ENCODE results near the gene CHCHD4.
"Not testable (repeated sequence)": the region's sequence is repeated elsewhere in the genome, so short reads cannot be mapped to it uniquely, and the experiment has no call there.

The CHCHD4 gene

DNA sequence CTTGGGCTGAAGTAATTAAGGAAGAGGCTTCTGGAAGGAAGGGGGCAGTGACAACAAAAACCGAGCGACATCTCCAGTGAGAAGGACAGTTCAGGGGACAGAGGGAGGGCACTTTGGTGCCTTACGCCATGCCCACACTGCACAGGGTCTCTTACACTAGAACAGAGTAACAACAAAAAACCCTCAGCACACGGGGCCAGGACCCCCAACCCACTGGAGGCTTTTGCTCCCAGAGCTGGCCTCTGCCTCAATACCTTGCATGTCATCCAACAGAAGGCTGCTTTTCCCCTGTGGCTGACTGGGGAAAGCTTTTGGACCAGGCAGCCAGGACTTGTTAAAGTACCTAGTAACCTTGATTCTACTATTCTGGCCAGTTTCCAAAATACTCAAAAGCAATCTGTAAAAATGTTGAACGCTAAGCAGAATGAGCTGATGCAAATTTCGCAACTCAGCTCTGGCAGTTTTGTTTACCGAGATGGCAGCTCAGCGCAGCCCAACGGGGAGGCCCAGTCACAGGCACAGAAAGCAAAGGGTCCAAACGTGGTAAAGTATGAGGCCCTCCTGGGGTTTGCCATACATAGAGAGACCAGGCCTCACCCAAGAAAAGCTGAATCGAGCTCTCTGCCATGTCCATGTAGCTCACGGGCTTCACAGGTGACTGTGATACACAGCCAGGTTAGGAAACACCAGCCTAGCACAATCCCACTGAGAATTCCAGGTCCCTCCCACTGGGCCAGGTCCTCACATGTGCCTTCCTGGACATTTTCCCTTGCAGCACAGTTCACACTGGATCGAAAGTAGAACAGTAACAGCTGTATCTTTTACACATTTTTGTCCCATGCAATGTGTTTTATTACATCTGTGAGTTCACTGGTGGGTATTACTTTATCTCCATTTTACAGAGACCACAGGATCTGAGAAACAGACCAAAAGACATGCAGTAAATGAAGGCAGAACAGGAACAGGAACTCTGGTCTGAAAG, 6.0 kb downstream of the CHCHD4 start:
- DNase-seq = no peak

GRCh38 chr3:14117468-14118399, 6.9 kb downstream of the CHCHD4 start:
- no peak for DNase-seq

DNA sequence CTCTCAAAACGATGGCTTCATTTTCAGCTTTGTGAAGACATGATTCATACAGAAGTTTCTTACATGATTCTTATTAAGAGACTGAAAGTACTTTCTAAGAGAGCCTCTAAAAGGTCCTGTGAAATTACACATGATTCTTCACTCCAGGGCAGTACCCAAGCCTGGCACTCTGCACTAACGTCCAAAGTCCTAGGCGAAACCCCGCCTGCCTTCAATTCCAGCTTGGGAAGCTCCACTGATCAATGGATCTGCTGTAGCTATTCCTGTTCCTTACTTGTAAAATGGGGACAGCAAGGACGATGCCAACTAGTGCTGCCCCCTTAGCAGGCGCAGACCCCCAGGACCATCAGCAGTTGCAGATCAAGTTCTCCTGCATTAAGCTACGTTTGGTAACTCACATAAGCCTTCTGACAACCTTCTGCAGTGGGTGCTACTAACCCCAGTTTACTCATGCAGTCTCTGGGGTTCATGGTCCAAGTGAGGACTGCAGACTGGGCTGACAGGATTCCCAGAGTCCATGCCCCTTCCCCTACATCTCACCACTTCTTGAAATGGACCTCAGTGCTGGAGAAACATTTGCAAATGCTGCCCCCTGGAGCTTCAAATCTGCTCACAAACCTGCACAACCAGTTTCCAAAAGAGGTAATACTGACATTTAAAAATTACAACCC, 10.6 kb downstream of the CHCHD4 start:
- DNase-seq = no peak

DNA sequence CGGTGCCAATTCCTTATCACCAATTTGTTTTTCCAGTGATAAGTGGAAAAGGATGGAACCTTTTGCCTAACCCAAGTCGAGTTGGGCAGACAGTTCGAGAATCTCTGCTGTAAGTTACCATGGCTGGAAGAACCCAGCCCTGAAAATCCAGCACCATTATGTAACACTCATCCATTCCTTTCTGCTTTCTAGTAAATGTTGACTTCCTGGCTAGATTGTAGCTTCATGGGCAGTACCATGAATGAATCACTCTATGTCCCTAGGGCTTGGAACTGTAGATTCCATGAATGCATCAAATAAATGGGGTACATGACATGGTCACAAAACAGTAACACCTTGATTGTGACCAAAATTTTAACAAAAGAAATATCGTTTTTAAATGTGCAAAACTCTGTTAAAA, 14.0 kb downstream of the CHCHD4 start:
- no peak for DNase-seq

DNA sequence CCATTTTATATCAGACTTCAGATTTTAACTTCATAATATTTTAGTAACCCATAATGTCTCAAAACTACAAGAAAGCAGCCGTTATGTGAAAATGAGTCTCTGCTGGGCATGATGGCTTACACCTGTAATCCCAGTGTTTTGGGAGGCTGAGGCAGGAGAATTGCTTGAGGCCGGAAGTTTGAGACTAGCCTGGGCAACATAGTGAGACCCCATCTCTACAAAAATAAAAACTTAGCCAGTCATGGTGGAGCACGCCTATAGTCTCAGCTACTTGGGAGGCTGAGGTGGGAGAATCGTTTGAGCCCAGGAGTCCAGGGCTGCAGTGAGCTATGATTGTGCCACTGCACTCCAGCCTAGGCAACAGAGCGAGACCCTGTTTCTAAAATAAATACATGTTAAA, 14.8 kb downstream of the CHCHD4 start:
- not testable (repeated sequence) for DNase-seq

DNA sequence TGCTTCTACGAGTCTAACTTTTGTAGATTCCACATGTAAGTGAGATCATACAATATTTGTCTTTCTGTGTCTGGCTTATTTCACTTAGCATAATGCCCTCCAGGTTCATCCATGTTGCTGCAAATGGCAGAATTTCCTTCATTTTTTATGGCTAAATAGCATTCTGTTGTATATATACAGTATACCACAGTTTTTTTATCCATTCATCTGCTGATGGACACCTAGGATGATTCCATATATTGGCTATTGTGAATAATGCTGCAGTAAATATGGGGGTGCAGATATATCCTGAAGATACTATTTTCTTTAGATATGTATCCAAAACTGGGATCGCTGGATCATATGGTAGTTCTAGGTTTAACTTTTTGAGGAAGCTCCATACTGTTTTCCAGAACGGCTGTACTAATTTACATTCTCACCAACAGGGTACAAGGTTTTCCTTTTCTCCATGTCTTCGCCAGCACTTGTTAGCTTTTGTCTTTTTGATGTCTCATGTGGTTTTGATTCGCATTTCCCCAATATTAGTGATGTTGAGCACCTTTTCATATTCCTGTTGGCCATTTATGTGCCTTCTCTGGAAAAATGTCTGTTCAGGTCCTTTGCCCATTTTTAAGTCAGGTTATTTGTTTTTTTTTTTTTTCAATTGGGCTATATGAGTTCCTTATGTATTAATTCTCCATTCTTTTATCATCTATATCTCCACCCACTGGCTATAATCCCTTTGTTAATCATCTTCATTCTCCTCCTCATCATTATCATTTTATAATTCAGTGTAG, 26.9 kb downstream of the CHCHD4 start:
- no peak for DNase-seq

DNA sequence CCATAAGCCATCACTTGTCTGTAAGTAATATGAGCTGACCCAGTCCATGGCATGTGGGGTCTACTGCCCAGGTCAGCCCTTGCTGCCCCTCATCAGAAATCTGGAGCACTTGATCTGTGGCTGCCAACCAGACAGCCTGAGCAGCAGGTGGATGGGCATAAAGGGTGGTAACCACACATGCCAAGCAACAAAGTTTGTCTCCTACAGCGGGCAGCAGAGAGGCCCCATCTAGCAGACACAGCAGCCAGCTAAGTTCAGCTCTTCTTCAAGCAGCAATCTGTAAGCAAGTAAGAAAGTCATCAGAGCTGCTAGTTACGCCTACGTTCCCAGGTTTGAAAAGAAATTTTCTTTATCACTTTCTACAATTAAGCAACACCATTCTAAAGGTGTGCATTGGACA, 27.9 kb downstream of the CHCHD4 start:
- DNase-seq = no peak

DNA sequence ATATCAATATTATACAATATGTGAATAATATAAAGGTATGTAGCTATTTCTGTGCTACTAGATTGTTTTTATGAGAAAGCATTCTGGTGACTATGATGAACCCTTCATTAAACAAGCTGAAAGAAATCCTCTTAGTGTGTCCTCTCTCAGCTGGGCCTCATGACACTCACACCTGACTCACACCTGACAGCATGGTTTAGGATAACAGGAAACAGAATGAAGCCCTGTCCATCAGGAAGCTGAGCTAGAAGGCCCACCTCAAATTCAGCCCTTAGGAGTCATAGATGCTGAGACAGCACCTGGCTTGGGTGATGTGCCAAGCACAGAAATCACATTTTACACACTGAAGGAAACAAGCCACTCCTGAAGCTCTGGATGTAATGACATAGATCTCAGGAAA, 30.8 kb downstream of the CHCHD4 start:
- DNase-seq = no peak

GRCh38 chr3:14092464-14092863, 32.2 kb downstream of the CHCHD4 start:
- no peak for DNase-seq

- not testable (repeated sequence) for DNase-seq
These were observed 32.7 kb downstream of the CHCHD4 start for GRCh38 chr3:14091959-14092358.

DNA sequence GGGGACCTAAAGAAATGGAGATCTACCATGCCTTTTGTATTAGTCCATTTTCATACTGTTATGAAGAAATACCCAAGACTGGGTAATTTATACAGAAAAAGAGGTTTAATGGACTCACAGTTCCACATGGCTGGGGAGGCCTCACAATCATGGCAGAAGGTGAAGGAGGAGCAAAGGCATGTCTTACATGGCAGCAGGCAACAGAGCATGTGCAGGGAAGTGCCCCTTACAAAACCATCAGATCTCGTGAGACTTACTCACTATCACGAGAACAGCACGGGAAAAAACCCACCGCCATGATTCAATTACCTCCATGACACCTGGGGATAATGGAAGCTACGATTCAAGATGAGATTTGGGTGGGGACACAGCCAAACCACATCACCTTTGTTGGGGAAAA, 37.2 kb downstream of the CHCHD4 start:
- not testable (repeated sequence) for DNase-seq

DNA sequence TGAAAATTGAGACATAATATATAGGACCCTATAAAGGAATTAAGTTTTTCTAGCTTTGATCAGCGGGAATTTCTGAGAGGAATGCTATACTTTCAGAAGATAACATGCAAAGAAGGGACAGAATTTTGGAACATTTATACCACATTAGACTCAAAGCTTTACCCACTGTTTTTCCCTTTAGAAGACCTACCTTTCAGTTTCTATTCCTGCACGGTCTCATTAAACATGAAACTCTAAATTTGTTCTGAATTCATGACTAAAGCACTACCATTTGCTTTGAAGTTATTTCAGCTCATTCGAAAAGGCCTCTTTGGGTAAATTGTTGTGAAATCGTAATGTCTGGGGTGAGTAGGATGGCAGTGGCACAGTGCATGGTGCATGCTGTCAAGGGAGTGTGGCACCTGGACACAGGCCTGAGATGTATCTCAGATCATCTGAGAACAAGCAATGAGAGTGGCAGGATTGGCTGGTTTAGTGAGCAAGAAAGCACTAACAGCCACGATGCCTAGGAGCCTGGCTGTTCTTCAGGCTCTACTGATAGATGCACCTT, 42.5 kb downstream of the CHCHD4 start:
- DNase-seq = no peak

DNA sequence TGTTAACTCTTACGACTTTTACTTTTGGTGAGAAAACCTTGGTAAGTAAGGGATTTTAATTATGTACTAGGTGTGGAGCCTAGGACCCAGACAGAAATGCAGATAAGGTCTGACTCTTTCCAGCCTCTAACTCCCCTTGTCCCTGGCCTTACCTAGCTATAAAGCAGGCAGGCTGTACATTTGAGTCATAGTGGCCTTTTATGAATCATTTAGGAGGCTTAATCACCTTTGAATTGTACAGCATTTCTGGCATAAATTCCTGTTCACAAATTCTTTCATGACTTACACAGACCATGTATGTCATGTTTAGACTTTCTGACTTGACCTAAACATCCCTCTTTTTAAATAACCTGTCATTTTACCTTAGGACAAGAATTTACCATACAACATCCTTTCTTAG, 47.4 kb downstream of the CHCHD4 start:
- no peak for DNase-seq

- not testable (repeated sequence) for DNase-seq
These were observed 49.4 kb downstream of the CHCHD4 start for GRCh38 chr3:14075233-14075632.

GRCh38 chr3:14064910-14065309, 59.8 kb downstream of the CHCHD4 start:
- no peak for DNase-seq

- DNase-seq = no peak
These were observed 61.5 kb downstream of the CHCHD4 start for GRCh38 chr3:14063152-14063551.
